Endothelial cell (in vitro differentiated cells): Measurements from ENCODE around the gene KCNB1. TPM values are rescaled to one million over a fixed set of nuclear protein-coding genes. Genes with fewer than 3 reads are reported as not detected.

Experiments
- DNase-seq: peaks from one replicate; pipeline ENCODE4 v3.0.0; 2021; ENCODE audit warnings: low spot score
- H3K27ac Mint-ChIP-seq: one replicate; pipeline ENCODE4 v1.8.0; 2021; ENCODE audit warnings: mixed read lengths, inconsistent platforms; ENCODE audit not compliant: unreplicated experiment
- H3K27me3 Mint-ChIP-seq: one replicate; pipeline ENCODE4 v1.8.0; 2021; ENCODE audit warnings: mild to moderate bottlenecking, moderate library complexity, mixed read lengths, inconsistent platforms; ENCODE audit not compliant: unreplicated experiment
- H3K36me3 Mint-ChIP-seq: one replicate; pipeline ENCODE4 v1.8.0; 2021; ENCODE audit warnings: mild to moderate bottlenecking, low read depth, mixed read lengths, inconsistent platforms; ENCODE audit not compliant: unreplicated experiment
- H3K4me1 Mint-ChIP-seq: one replicate; pipeline ENCODE4 v1.8.0; 2021; ENCODE audit warnings: mild to moderate bottlenecking, mixed read lengths, inconsistent platforms; ENCODE audit not compliant: unreplicated experiment
- H3K4me3 Mint-ChIP-seq: one replicate; pipeline ENCODE4 v1.8.0; 2021; ENCODE audit warnings: mild to moderate bottlenecking, mixed read lengths, inconsistent platforms; ENCODE audit not compliant: unreplicated experiment
- H3K9me3 Mint-ChIP-seq: one replicate; pipeline ENCODE4 v1.8.0; 2021; ENCODE audit warnings: mixed read lengths, inconsistent platforms; ENCODE audit not compliant: unreplicated experiment
- total RNA-seq: library from RNA; stranded (reverse); fragmentation: NEBNext Ultra II Directional; extraction: Animal tissue kit (Norgen Biotek cat#: 25700); gene quantifications from one replicate; pipeline ENCODE4 v1.2.1, GENCODE V29; 2021; ENCODE audit not compliant: unreplicated experiment
- TF ChIP-seq, protein P1 (sequence below): fragments of 200-600 bp; sonication (generic); IDR thresholded peaks from one replicate; pipeline ENCODE4 v1.5.0; 2021; ENCODE audit warnings: antibody characterized with exemption; ENCODE audit not compliant: unreplicated experiment

KCNB1 gene
- total RNA-seq, 1 donor from 2014 or later, result 0.36 TPM

DNA sequence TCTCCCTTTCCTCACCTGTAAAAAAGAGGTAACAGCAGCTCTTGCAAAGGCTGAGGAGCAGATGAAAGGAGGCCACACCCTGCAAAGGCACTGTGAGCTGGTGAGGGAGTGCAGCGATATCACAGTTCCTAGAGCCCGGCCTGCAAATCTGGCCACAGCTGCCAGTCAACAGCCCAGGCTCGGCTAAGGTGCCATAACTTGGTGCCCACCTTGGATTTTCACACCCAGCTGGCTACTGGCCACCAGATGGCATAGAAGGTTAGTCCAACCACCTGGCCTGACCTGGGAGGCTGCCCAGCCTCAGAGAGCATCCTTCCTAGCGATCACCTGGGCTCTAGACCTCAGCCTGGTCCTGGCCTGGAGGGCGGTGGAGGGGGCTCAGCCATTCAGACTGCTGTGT, 46.8 kb downstream of the KCNB1 start:
- no peak for DNase-seq
- Mint-ChIP-seq H3K4me3 (no peak overlapping the region), H3K4me1 (no peaks in the 10 kb centered on the region), H3K36me3 (no peaks in the 10 kb centered on the region), H3K27me3 (peaks cover 6% of the 10 kb centered on the region), H3K9me3 (no peaks in the 10 kb centered on the region), H3K27ac (no peak overlapping the region)
- TF ChIP-seq, protein P1, sequence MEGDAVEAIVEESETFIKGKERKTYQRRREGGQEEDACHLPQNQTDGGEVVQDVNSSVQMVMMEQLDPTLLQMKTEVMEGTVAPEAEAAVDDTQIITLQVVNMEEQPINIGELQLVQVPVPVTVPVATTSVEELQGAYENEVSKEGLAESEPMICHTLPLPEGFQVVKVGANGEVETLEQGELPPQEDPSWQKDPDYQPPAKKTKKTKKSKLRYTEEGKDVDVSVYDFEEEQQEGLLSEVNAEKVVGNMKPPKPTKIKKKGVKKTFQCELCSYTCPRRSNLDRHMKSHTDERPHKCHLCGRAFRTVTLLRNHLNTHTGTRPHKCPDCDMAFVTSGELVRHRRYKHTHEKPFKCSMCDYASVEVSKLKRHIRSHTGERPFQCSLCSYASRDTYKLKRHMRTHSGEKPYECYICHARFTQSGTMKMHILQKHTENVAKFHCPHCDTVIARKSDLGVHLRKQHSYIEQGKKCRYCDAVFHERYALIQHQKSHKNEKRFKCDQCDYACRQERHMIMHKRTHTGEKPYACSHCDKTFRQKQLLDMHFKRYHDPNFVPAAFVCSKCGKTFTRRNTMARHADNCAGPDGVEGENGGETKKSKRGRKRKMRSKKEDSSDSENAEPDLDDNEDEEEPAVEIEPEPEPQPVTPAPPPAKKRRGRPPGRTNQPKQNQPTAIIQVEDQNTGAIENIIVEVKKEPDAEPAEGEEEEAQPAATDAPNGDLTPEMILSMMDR, result no peak

DNA sequence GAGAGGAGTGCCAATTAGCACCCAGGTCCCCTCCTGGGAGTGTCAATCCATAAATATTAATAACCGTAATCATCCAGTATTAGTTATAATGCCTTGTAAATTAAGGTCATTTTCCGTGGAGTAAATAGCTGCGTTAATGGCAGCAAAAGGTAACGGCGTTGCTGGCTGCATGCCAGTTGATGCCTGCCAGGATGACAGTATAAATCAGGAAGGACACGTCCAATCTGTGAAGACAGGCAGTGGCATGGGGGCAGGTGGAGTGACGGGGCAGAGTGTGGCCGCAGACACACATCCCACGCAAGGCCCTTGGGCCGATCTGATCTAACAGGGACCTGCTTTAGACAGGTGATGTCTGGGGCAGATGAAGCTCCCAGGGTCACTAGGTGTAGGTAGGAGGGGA, 49.1 kb downstream of the KCNB1 start:
- TF ChIP-seq, protein P1, result no peak
- H3K4me1 Mint-ChIP-seq, result no peaks in the 10 kb centered on the region
- H3K27ac Mint-ChIP-seq, result no peak overlapping the region
- H3K27me3 Mint-ChIP-seq, result peaks cover 8% of the 10 kb centered on the region
- no peaks in the 10 kb centered on the region for H3K9me3 Mint-ChIP-seq
- H3K36me3 Mint-ChIP-seq, result no peaks in the 10 kb centered on the region
- DNase-seq, result no peak
- no peak overlapping the region for H3K4me3 Mint-ChIP-seq

DNA sequence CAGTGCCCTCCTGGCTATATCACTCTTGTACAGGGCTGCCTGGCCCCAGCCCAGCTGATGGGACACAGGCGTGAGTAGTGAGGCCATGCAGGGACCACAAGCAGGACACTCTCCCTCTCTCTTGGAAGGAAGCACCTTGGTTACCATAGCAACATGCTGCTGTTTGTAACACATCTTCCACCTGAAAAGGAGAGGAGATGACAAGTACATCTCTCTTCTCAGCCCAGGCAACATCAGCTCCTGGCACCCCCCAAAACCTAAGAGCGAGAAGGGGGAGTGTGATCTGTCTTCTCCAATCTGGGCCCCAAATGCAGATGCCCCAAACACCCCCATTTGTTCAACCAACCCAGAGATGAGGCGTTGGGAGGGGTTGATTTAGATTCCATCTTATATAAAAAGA, 49.9 kb downstream of the KCNB1 start:
- TF ChIP-seq, protein P1, result no peak
- H3K27me3 Mint-ChIP-seq, result peaks cover 8% of the 10 kb centered on the region
- H3K9me3 Mint-ChIP-seq, result no peaks in the 10 kb centered on the region
- H3K36me3 Mint-ChIP-seq, result no peaks in the 10 kb centered on the region
- no peak overlapping the region for H3K4me3 Mint-ChIP-seq
- H3K27ac Mint-ChIP-seq, result no peak overlapping the region
- no peaks in the 10 kb centered on the region for H3K4me1 Mint-ChIP-seq
- DNase-seq, result no peak

DNA sequence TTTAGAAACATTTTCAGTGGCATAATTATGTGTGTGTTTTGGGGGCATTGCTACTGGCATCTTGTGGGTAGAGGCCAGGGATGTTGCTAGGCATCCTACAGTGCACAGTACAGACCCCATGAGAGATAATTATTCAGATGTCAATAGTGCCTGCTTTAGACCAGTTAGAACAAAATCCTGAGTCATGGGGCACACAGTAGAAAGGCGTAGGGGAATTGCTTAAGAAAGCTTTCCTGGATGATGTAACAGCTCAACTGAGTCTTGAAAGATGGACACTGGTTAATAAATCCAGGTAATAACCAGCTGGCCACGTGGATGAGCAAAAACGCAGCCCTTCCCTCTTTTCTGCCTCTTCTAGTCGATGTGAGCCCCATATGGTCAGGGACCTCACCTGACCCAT, 51.1 kb downstream of the KCNB1 start:
- no peak for DNase-seq
- TF ChIP-seq, protein P1, result no peak
- H3K36me3 Mint-ChIP-seq, result no peaks in the 10 kb centered on the region
- H3K27me3 Mint-ChIP-seq, result peaks cover 5% of the 10 kb centered on the region
- H3K4me1 Mint-ChIP-seq, result peaks cover 4% of the 10 kb centered on the region
- no peak overlapping the region for H3K4me3 Mint-ChIP-seq
- H3K9me3 Mint-ChIP-seq, result no peaks in the 10 kb centered on the region
- H3K27ac Mint-ChIP-seq, result no peak overlapping the region

DNA sequence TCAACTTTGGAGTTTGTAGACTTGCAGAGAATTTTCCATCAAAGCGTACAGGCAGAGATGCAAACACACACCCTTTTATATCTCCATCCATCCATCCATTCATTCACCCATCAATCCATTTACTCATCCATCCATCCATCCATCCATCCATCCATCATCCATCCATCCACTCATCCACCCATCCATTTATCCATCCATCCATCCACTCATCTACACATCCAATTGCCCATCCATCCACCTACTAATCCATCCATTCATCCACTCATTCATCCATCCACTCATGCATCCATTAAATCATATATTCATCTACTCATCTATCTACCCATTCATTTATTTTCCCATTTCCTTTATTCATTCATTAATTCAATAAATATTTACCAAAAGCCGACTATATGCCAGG, 52.1 kb downstream of the KCNB1 start:
- Mint-ChIP-seq H3K4me3 (no peak overlapping the region), H3K27ac (no peak overlapping the region), H3K9me3 (no peaks in the 10 kb centered on the region), H3K27me3 (peaks cover 5% of the 10 kb centered on the region), H3K4me1 (peaks cover 6% of the 10 kb centered on the region), H3K36me3 (no peaks in the 10 kb centered on the region)
- DNase-seq, result no peak
- TF ChIP-seq, protein P1, result no peak
